H1 (cell line): ENCODE data around the gene GALP. TPM values are rescaled to one million over a fixed set of nuclear protein-coding genes. Genes with fewer than 3 reads are reported as not detected.

Source experiments
- MAX ChIP-seq: IDR thresholded peaks from 2 replicates; pipeline ENCODE4 v1.6.1; 2012; ENCODE audit warnings: inconsistent platforms
- polyA plus RNA-seq, 7 experiments: library from polyadenylated mRNA; depleted of rRNA in 3 of 7; stranded (reverse) in 5 of 7; unstranded in 2 of 7; fragments of >200 nt in 5 of 7; fragments of 200-250 nt in 2 of 7; gene quantifications; 1 replicate in 5 of 7; 2 replicates in 1 of 7; 4 replicates in 1 of 7; pipeline versions ENCODE4 v1.2.1 to v1.2.3, GENCODE V29; 2011 to 2013; ENCODE audit warnings: missing spikeins in 2 of 7, mixed read lengths in 2 of 7
- total RNA-seq: library from RNA; stranded (reverse); fragmentation: NEBNext Ultra II Directional; extraction: Animal tissue kit (Norgen Biotek cat#: 25700); gene quantifications from 2 replicates; pipeline ENCODE4 v1.2.1, GENCODE V29; 2021

The GALP gene
- total and polyA plus RNA-seq, 2 of the 8 experiments (the other 6 are each of a cell fraction or from before 2014, with no cell fraction given) = 0.14 TPM; not detected in 1

- TF ChIP-seq MAX = no peak
Measured at GRCh38 chr19:56167064-56167578, 8.7 kb upstream of the GALP start (continued).
